GM13976 (cell line): Measurements from ENCODE around the gene SEPTIN5.

ENCODE experiments used
- DNase-seq: peaks from one replicate; pipeline ENCODE4 v3.0.0; 2012; ENCODE audit warnings: low spot score
- CTCF ChIP-seq: IDR thresholded peaks from 2 replicates; pipeline ENCODE4 v1.5.1; 2012; ENCODE audit warnings: borderline replicate concordance, mild to moderate bottlenecking; ENCODE audit not compliant: insufficient read depth; ENCODE audit errors: extremely low read depth, missing control alignments, control extremely low read depth
- in situ Hi-C: fragments of 300-500 bp; cut with MboI; formaldehyde crosslinking; loops from one replicate; pipeline ENCODE4 v1.12.0; 2022; ENCODE audit warnings: low sequenced_read_pairs, mixed read lengths, inconsistent platforms; ENCODE audit not compliant: unreplicated experiment

The SEPTIN5 gene

GRCh38 chr22:19753090-19753842 is 39.0 kb downstream of the SEPTIN5 start:
- in situ Hi-C loops, result no loop called here
- TF ChIP-seq CTCF, result no peak
- no peak for DNase-seq

- in situ Hi-C loops, result no loop called here
- TF ChIP-seq CTCF, result no peak
- no peak for DNase-seq
These were observed 39.8 kb downstream of the SEPTIN5 start for GRCh38 chr22:19753996-19754700.

- DNase-seq, result no peak
- TF ChIP-seq CTCF, result no peak
- in situ Hi-C loops, result no loop called here
These were observed 40.4 kb downstream of the SEPTIN5 start for GRCh38 chr22:19754701-19755144.

GRCh38 chr22:19755145-19755710 is 40.9 kb downstream of the SEPTIN5 start:
- in situ Hi-C loops, result no loop called here
- TF ChIP-seq CTCF, result no peak
- no peak for DNase-seq

- no peak for TF ChIP-seq CTCF
- in situ Hi-C loops, result no loop called here
- no peak for DNase-seq
These were observed 41.5 kb downstream of the SEPTIN5 start for GRCh38 chr22:19755722-19756287.

GRCh38 chr22:19756288-19757128 is 42.2 kb downstream of the SEPTIN5 start:
- peak; percentile 62 for TF ChIP-seq CTCF
- in situ Hi-C loops, result no loop called here
- DNase-seq, result peak; percentile 86
